Trophoblast cell (in vitro differentiated cells and primary cell): ENCODE measurements around the gene CHRDL1.

Experiments used
- DNase-seq, 2 donors: peaks; one replicate each; pipeline ENCODE4 v3.0.0-alpha.2; 2016
- H2AFZ ChIP-seq: 2 replicates; pipeline ENCODE4 v1.6.1; 2013; ENCODE audit warnings: low read length, moderate library complexity, mild to moderate bottlenecking; ENCODE audit not compliant: insufficient read depth, poor library complexity
- H2AK5ac ChIP-seq: 2 replicates; pipeline ENCODE4 v1.6.1; 2013; ENCODE audit warnings: mild to moderate bottlenecking, low read length
- H2BK120ac ChIP-seq: 2 replicates; pipeline ENCODE4 v1.6.1; 2013; ENCODE audit warnings: low read length, mild to moderate bottlenecking, moderate library complexity; ENCODE audit not compliant: insufficient read depth, poor library complexity
- H2BK12ac ChIP-seq: 2 replicates; pipeline ENCODE4 v1.6.1; 2013; ENCODE audit warnings: mild to moderate bottlenecking, low read length, moderate library complexity
- H2BK5ac ChIP-seq: 2 replicates; pipeline ENCODE4 v1.6.1; 2013; ENCODE audit warnings: low read length, low read depth, moderate library complexity, mild to moderate bottlenecking; ENCODE audit not compliant: poor library complexity
- H3K14ac ChIP-seq: 2 replicates; pipeline ENCODE4 v1.6.1; 2013; ENCODE audit warnings: mild to moderate bottlenecking, low read length
- H3K18ac ChIP-seq: 2 replicates; pipeline ENCODE4 v1.6.1; 2013; ENCODE audit warnings: mild to moderate bottlenecking, low read length
- H3K23ac ChIP-seq: 2 replicates; pipeline ENCODE4 v1.6.1; 2013; ENCODE audit warnings: low read length
- H3K27ac ChIP-seq: 2 replicates; pipeline ENCODE4 v1.5.1; 2013; ENCODE audit warnings: low read depth, mild to moderate bottlenecking, inconsistent platforms, low read length, moderate library complexity
- H3K27me3 ChIP-seq: 2 replicates; pipeline ENCODE4 v1.6.1; 2013; ENCODE audit warnings: inconsistent platforms, mild to moderate bottlenecking, low read length, moderate library complexity; ENCODE audit not compliant: insufficient read depth
- H3K36me3 ChIP-seq, 2 experiments: 1 replicate in 1 of 2; 2 replicates in 1 of 2; pipeline ENCODE4 v1.6.1; 2013; ENCODE audit warnings: low read length in 2 of 2, mild to moderate bottlenecking in 2 of 2, moderate library complexity in 1 of 2; ENCODE audit not compliant: insufficient read depth in 2 of 2, control insufficient read depth in 1 of 2
- H3K4ac ChIP-seq: 2 replicates; pipeline ENCODE4 v1.6.1; 2013; ENCODE audit warnings: low read depth, mild to moderate bottlenecking, low read length, moderate library complexity
- H3K4me1 ChIP-seq, 2 experiments: 1 replicate in 1 of 2; 2 replicates in 1 of 2; pipeline ENCODE4 v1.6.1; 2013; ENCODE audit warnings: low read length in 2 of 2, mild to moderate bottlenecking in 2 of 2, moderate library complexity in 1 of 2; ENCODE audit not compliant: insufficient read depth in 2 of 2, control insufficient read depth in 1 of 2
- H3K4me2 ChIP-seq: 2 replicates; pipeline ENCODE4 v1.6.1; 2013; ENCODE audit warnings: inconsistent platforms, mild to moderate bottlenecking, low read length, moderate library complexity
- H3K4me3 ChIP-seq: 2 replicates; pipeline ENCODE4 v1.5.1; 2013; ENCODE audit warnings: mild to moderate bottlenecking, low read depth, low read length, inconsistent platforms
- H3K79me1 ChIP-seq: one replicate; pipeline ENCODE4 v1.6.1; 2013; ENCODE audit warnings: low read length
- H3K79me2 ChIP-seq: 2 replicates; pipeline ENCODE4 v1.6.1; 2013; ENCODE audit warnings: low read length, mild to moderate bottlenecking; ENCODE audit not compliant: control insufficient read depth, insufficient read depth, poor library complexity
- H3K9ac ChIP-seq: 2 replicates; pipeline ENCODE4 v1.6.1; 2013; ENCODE audit warnings: mild to moderate bottlenecking, low read length
- H3K9me3 ChIP-seq: 2 replicates; pipeline ENCODE4 v1.6.1; 2013; ENCODE audit warnings: low read depth, mild to moderate bottlenecking, control low read depth, inconsistent platforms, low read length; ENCODE audit not compliant: insufficient read depth
- H4K12ac ChIP-seq: 2 replicates; pipeline ENCODE4 v1.6.1; 2013; ENCODE audit warnings: low read depth, mild to moderate bottlenecking, low read length, moderate library complexity
- H4K8ac ChIP-seq: 2 replicates; pipeline ENCODE4 v1.6.1; 2013; ENCODE audit warnings: low read depth, mild to moderate bottlenecking, low read length, moderate library complexity
- H4K91ac ChIP-seq: one replicate; pipeline ENCODE4 v1.6.1; 2013; ENCODE audit warnings: low read depth, mild to moderate bottlenecking, low read length, moderate library complexity
- WGBS: extraction: QIAGEN DNeasy Blood & Tissue Kit; methylation state at CpG from one replicate; pipeline ENCODE4 v1.1.7; 2013; ENCODE audit warnings: missing lambda C conversion rate; ENCODE audit not compliant: insufficient read length, insufficient coverage; ENCODE audit errors: extremely low coverage; 5-methylcytosine and 5-hydroxymethylcytosine counted together

CHRDL1 gene

GRCh38 chrX:110699109-110699508, 96.5 kb downstream of the CHRDL1 start:
- H3K79me1 ChIP-seq, result no peaks in the 10 kb centered on the region
- H2BK12ac ChIP-seq, result no peak overlapping the region
- H3K23ac ChIP-seq, result no peak overlapping the region
- H3K18ac ChIP-seq, result no peak overlapping the region
- no peak overlapping the region for H2BK120ac ChIP-seq
- H3K9me3 ChIP-seq, result no peaks in the 10 kb centered on the region
- no peak for DNase-seq
- H3K4me2 ChIP-seq, result no peak overlapping the region
- H2BK5ac ChIP-seq, result no peak overlapping the region
- H3K9ac ChIP-seq, result no peak overlapping the region
- H3K4me1 ChIP-seq, result no peaks in the 10 kb centered on the region
- H4K91ac ChIP-seq, result no peak overlapping the region
- H3K27ac ChIP-seq, result no peak overlapping the region
- H4K12ac ChIP-seq, result no peak overlapping the region
- H2AFZ ChIP-seq, result no peak overlapping the region
- H4K8ac ChIP-seq, result no peak overlapping the region
- no peak overlapping the region for H3K4me3 ChIP-seq
- H3K14ac ChIP-seq, result no peak overlapping the region
- H3K79me2 ChIP-seq, result no peaks in the 10 kb centered on the region
- H3K27me3 ChIP-seq, result no peaks in the 10 kb centered on the region
- H3K4ac ChIP-seq, result no peak overlapping the region
- H3K36me3 ChIP-seq, result no peaks in the 10 kb centered on the region
- no peak overlapping the region for H2AK5ac ChIP-seq

GRCh38 chrX:110698696-110699095, 96.9 kb downstream of the CHRDL1 start:
- no peak overlapping the region for H3K9ac ChIP-seq
- no peak overlapping the region for H2AFZ ChIP-seq
- H3K9me3 ChIP-seq, result no peaks in the 10 kb centered on the region
- no peak overlapping the region for H4K91ac ChIP-seq
- no peak overlapping the region for H4K8ac ChIP-seq
- no peak for DNase-seq
- no peak overlapping the region for H3K4ac ChIP-seq
- no peak overlapping the region for H2AK5ac ChIP-seq
- H3K79me2 ChIP-seq, result no peaks in the 10 kb centered on the region
- H2BK12ac ChIP-seq, result no peak overlapping the region
- H2BK5ac ChIP-seq, result no peak overlapping the region
- no peak overlapping the region for H3K23ac ChIP-seq
- no peak overlapping the region for H4K12ac ChIP-seq
- no peak overlapping the region for H2BK120ac ChIP-seq
- H3K27ac ChIP-seq, result no peak overlapping the region
- H3K4me2 ChIP-seq, result no peak overlapping the region
- no peaks in the 10 kb centered on the region for H3K27me3 ChIP-seq
- H3K18ac ChIP-seq, result no peak overlapping the region
- H3K4me3 ChIP-seq, result no peak overlapping the region
- no peaks in the 10 kb centered on the region for H3K79me1 ChIP-seq
- H3K36me3 ChIP-seq, result no peaks in the 10 kb centered on the region
- H3K4me1 ChIP-seq, result no peaks in the 10 kb centered on the region
- no peak overlapping the region for H3K14ac ChIP-seq

- H3K4me3 ChIP-seq, result no peak overlapping the region
- H2BK12ac ChIP-seq, result no peak overlapping the region
- H2BK120ac ChIP-seq, result no peak overlapping the region
- H3K4ac ChIP-seq, result no peak overlapping the region
- H2AK5ac ChIP-seq, result no peak overlapping the region
- H3K4me2 ChIP-seq, result no peak overlapping the region
- no peaks in the 10 kb centered on the region for H3K79me2 ChIP-seq
- H4K12ac ChIP-seq, result no peak overlapping the region
- no peak overlapping the region for H2AFZ ChIP-seq
- H3K4me1 ChIP-seq, result no peaks in the 10 kb centered on the region
- H2BK5ac ChIP-seq, result no peak overlapping the region
- no peaks in the 10 kb centered on the region for H3K27me3 ChIP-seq
- no peak for DNase-seq
- no peak overlapping the region for H3K9ac ChIP-seq
- no peak overlapping the region for H4K91ac ChIP-seq
- no peak overlapping the region for H4K8ac ChIP-seq
- H3K18ac ChIP-seq, result no peak overlapping the region
- no peaks in the 10 kb centered on the region for H3K36me3 ChIP-seq
- H3K79me1 ChIP-seq, result no peaks in the 10 kb centered on the region
- no peak overlapping the region for H3K14ac ChIP-seq
- no peaks in the 10 kb centered on the region for H3K9me3 ChIP-seq
- no peak overlapping the region for H3K27ac ChIP-seq
- WGBS, result no CpG with 5 or more reads among the region's 4 CpGs
- H3K23ac ChIP-seq, result no peak overlapping the region
These were observed 102.8 kb downstream of the CHRDL1 start for GRCh38 chrX:110692866-110693265.

GRCh38 chrX:110691446-110691845, 104.2 kb downstream of the CHRDL1 start:
- Histone ChIP-seq H4K8ac (no peak overlapping the region), H3K4me3 (no peak overlapping the region), H3K18ac (no peak overlapping the region), H3K9ac (no peak overlapping the region), H4K12ac (no peak overlapping the region), H3K14ac (no peak overlapping the region), H3K23ac (no peak overlapping the region), H2AFZ (no peak overlapping the region), H3K4ac (no peak overlapping the region), H2BK5ac (no peak overlapping the region), H3K4me1 (no peaks in the 10 kb centered on the region), H3K9me3 (no peaks in the 10 kb centered on the region), H3K4me2 (no peak overlapping the region), H3K79me2 (no peaks in the 10 kb centered on the region), H3K36me3 (no peaks in the 10 kb centered on the region), H3K27ac (no peak overlapping the region), H3K79me1 (no peaks in the 10 kb centered on the region), H2BK120ac (no peak overlapping the region), H2AK5ac (no peak overlapping the region), H4K91ac (no peak overlapping the region), H3K27me3 (no peaks in the 10 kb centered on the region), H2BK12ac (no peak overlapping the region)
- no peak for DNase-seq
- WGBS, result no CpG with 5 or more reads among the region's 1 CpG

GRCh38 chrX:110684653-110685052, 111.0 kb downstream of the CHRDL1 start:
- no CpG with 5 or more reads among the region's 3 CpGs for WGBS
- H3K4me1 ChIP-seq, result no peaks in the 10 kb centered on the region
- H3K14ac ChIP-seq, result no peak overlapping the region
- no peak overlapping the region for H3K9ac ChIP-seq
- no peaks in the 10 kb centered on the region for H3K36me3 ChIP-seq
- H3K27me3 ChIP-seq, result no peaks in the 10 kb centered on the region
- no peak overlapping the region for H3K27ac ChIP-seq
- peak in 1 of 2 donors; percentile 1 for DNase-seq
- H4K12ac ChIP-seq, result no peak overlapping the region
- H4K91ac ChIP-seq, result no peak overlapping the region
- H2BK5ac ChIP-seq, result no peak overlapping the region
- no peak overlapping the region for H2AFZ ChIP-seq
- H3K18ac ChIP-seq, result no peak overlapping the region
- H3K79me1 ChIP-seq, result no peaks in the 10 kb centered on the region
- H3K4me3 ChIP-seq, result no peak overlapping the region
- no peaks in the 10 kb centered on the region for H3K9me3 ChIP-seq
- no peak overlapping the region for H3K23ac ChIP-seq
- no peak overlapping the region for H2BK12ac ChIP-seq
- no peak overlapping the region for H3K4ac ChIP-seq
- no peak overlapping the region for H2AK5ac ChIP-seq
- no peak overlapping the region for H4K8ac ChIP-seq
- H3K4me2 ChIP-seq, result no peak overlapping the region
- no peak overlapping the region for H2BK120ac ChIP-seq
- no peaks in the 10 kb centered on the region for H3K79me2 ChIP-seq
